CD14-positive monocyte (primary cell): ENCODE measurements around the gene CCDC88C. TPM values are rescaled to one million over a fixed set of nuclear protein-coding genes. Genes with fewer than 3 reads are reported as not detected.

Experiments
- DNase-seq, 3 donors: peaks; one replicate each; pipeline ENCODE4 v3.0.0-alpha.2; 2011 to 2022
- H2AFZ ChIP-seq: 2 replicates; pipeline ENCODE4 v1.6.0; 2012; ENCODE audit warnings: mild to moderate bottlenecking, low read depth, low read length, inconsistent platforms; ENCODE audit not compliant: insufficient read depth, poor library complexity, severe bottlenecking
- H3K27ac ChIP-seq, 2 donors: 1 replicate in 1 of 2; 2 replicates in 1 of 2; pipeline ENCODE4 v1.5.1; 2012 to 2013; ENCODE audit warnings: low read length in 2 of 2, control low read depth in 1 of 2, inconsistent platforms in 1 of 2, low read depth in 1 of 2, mild to moderate bottlenecking in 1 of 2
- H3K27me3 ChIP-seq, 2 donors: one replicate each; pipeline versions ENCODE4 v1.6.0 to v1.6.1; 2011 to 2013; ENCODE audit warnings: low read length in 2 of 2; ENCODE audit not compliant: control insufficient read depth in 2 of 2, insufficient read depth in 2 of 2
- H3K36me3 ChIP-seq, 2 donors: replicated peaks in 1 of 2; 1 replicate in 1 of 2; 2 replicates in 1 of 2; pipeline versions ENCODE4 v1.5.1 to v1.6.1; 2012 to 2013; ENCODE audit warnings: low read length in 2 of 2, control low read depth in 1 of 2, inconsistent platforms in 1 of 2, mild to moderate bottlenecking in 1 of 2; ENCODE audit not compliant: insufficient read depth in 2 of 2, control insufficient read depth in 1 of 2
- H3K4me1 ChIP-seq, 2 donors: 1 replicate in 1 of 2; 2 replicates in 1 of 2; pipeline versions ENCODE4 v1.5.1 to v1.6.1; 2012 to 2013; ENCODE audit warnings: low read length in 2 of 2, control low read depth in 1 of 2, inconsistent platforms in 1 of 2, mild to moderate bottlenecking in 1 of 2, moderate library complexity in 1 of 2; ENCODE audit not compliant: insufficient read depth in 2 of 2, control insufficient read depth in 1 of 2
- H3K4me2 ChIP-seq: replicated peaks from 2 replicates; pipeline ENCODE3; 2012; ENCODE audit warnings: low read length, moderate library complexity, mild to moderate bottlenecking; ENCODE audit not compliant: poor library complexity, severe bottlenecking; ENCODE audit errors: extremely low read depth
- H3K4me3 ChIP-seq, 3 experiments: fragments of 200-600 bp in 1 of 3; sonication (generic) in 1 of 3; replicated peaks in 1 of 3; 1 replicate in 2 of 3; 2 replicates in 1 of 3; pipeline ENCODE4 v1.5.1; 2011 to 2013; ENCODE audit warnings: low read length in 3 of 3, mild to moderate bottlenecking in 3 of 3, control low read depth in 2 of 3, low read depth in 2 of 3, inconsistent platforms in 1 of 3, moderate library complexity in 1 of 3
- H3K79me2 ChIP-seq: 2 replicates; pipeline ENCODE4 v1.6.0; 2012; ENCODE audit warnings: mild to moderate bottlenecking, control low read depth, inconsistent platforms, low read length, moderate library complexity; ENCODE audit not compliant: insufficient read depth
- H3K9ac ChIP-seq: 2 replicates; pipeline ENCODE4 v1.6.0; 2017; ENCODE audit warnings: low read length, mild to moderate bottlenecking; ENCODE audit not compliant: insufficient read depth, poor library complexity, severe bottlenecking
- H3K9me3 ChIP-seq, 2 donors: replicated peaks in 1 of 2; 1 replicate in 1 of 2; 2 replicates in 1 of 2; pipeline versions ENCODE4 v1.5.1 to v1.6.1; 2012 to 2013; ENCODE audit warnings: low read length in 2 of 2, control low read depth in 1 of 2; ENCODE audit not compliant: control insufficient read depth in 1 of 2, insufficient read depth in 1 of 2
- H4K20me1 ChIP-seq: 2 replicates; pipeline ENCODE4 v1.6.0; 2012; ENCODE audit warnings: mild to moderate bottlenecking, low read length, control low read depth, moderate library complexity; ENCODE audit not compliant: insufficient read depth
- H3K27ac Mint-ChIP-seq, 7 donors: one replicate each; pipeline ENCODE4 v1.8.0; 2020; ENCODE audit warnings: mild to moderate bottlenecking in 7 of 7, mixed read lengths in 7 of 7, moderate library complexity in 6 of 7, inconsistent platforms in 2 of 7
- H3K27me3 Mint-ChIP-seq, 3 donors: one replicate each; pipeline ENCODE4 v1.8.0; 2021 to 2022; ENCODE audit warnings: low read depth in 3 of 3, mild to moderate bottlenecking in 3 of 3, mixed read lengths in 3 of 3, moderate library complexity in 3 of 3, inconsistent platforms in 1 of 3
- H3K36me3 Mint-ChIP-seq, 2 donors: one replicate each; pipeline ENCODE4 v1.8.0; 2020; ENCODE audit warnings: mixed read lengths in 2 of 2, inconsistent platforms in 1 of 2, mild to moderate bottlenecking in 1 of 2
- H3K4me1 Mint-ChIP-seq: one replicate; pipeline ENCODE4 v1.8.0; 2020; ENCODE audit warnings: mild to moderate bottlenecking, mixed read lengths
- H3K4me3 Mint-ChIP-seq, 2 donors: one replicate each; pipeline ENCODE4 v1.8.0; 2020; ENCODE audit warnings: mild to moderate bottlenecking in 2 of 2, mixed read lengths in 2 of 2, moderate library complexity in 1 of 2
- H3K9me3 Mint-ChIP-seq, 7 donors: one replicate each; pipeline ENCODE4 v1.8.0; 2020 to 2022; ENCODE audit warnings: mixed read lengths in 7 of 7, mild to moderate bottlenecking in 6 of 7, moderate library complexity in 6 of 7, inconsistent platforms in 2 of 7
- CTCF ChIP-seq: fragments of 200-600 bp; IDR thresholded peaks from one replicate; pipeline ENCODE4 v1.8.0; 2022; ENCODE audit warnings: antibody characterized with exemption, mild to moderate bottlenecking
- WGBS: methylation state at CpG from one replicate; pipeline ENCODE4 v1.1.5; 2013; ENCODE audit warnings: missing lambda C conversion rate; ENCODE audit not compliant: insufficient coverage; 5-methylcytosine and 5-hydroxymethylcytosine counted together
- intact Hi-C, 2 donors: fragments of 100-400 bp; cut with micrococcal nuclease; formaldehyde crosslinking; loops; one replicate each; pipeline versions ENCODE4 v1.15.0 to v1.15.1; 2023
- polyA plus RNA-seq, 3 donors: library from polyadenylated mRNA; depleted of rRNA in 1 of 3; unstranded in 2 of 3; stranded (reverse) in 1 of 3; fragments of 300-500 nt in 2 of 3; fragments of >200 nt in 1 of 3; fragmentation: Illumina TruSeq in 2 of 3; gene quantifications; 1 replicate in 2 of 3; 2 replicates in 1 of 3; pipeline ENCODE4 v1.2.3, GENCODE V29; 2012 to 2021

CCDC88C gene
- polyA plus RNA-seq, 3 donors: 11.6 to 69.7 (median 12.3) TPM

- Mint-ChIP-seq H3K36me3 (peaks cover 65 to 90% of the 10 kb centered on the region in 2 donors), H3K9me3 (no peaks in the 10 kb centered on the region), H3K27ac (peak overlapping the region in 5 of 7 donors; percentile 4 to 99 (median 84)), H3K27me3 (peaks cover 0 to 1% (median 0%) of the 10 kb centered on the region in 3 donors), H3K4me3 (no peak overlapping the region), H3K4me1 (peaks cover 63% of the 10 kb centered on the region)
- Histone ChIP-seq H3K4me1 (peaks cover 52 to 57% of the 10 kb centered on the region in 2 donors), H3K4me2 (no peak overlapping the region), H3K9ac (no peak overlapping the region), H3K36me3 (peaks cover 47 to 69% of the 10 kb centered on the region in 2 donors), H3K4me3 (no peak overlapping the region), H3K27me3 (no peaks in the 10 kb centered on the region), H2AFZ (no peak overlapping the region), H4K20me1 (peaks cover 47% of the 10 kb centered on the region), H3K27ac (peak overlapping the region in 1 of 2 donors; percentile 45), H3K9me3 (no peaks in the 10 kb centered on the region), H3K79me2 (peaks cover 76% of the 10 kb centered on the region)
- DNase-seq: no peak
- WGBS: 87% methylated on average over 11 of the region's 14 CpGs
- no peak for TF ChIP-seq CTCF
- intact Hi-C loops: loop anchor here in 1 of 2 donors (10.0 kb wide), 1 partner anchor 168 kb away; no protein-coding TSS in a partner anchor
These were observed 90.9 kb downstream of the CCDC88C start for GRCh38 chr14:91326514-91327249.

- H3K36me3 ChIP-seq: peaks cover 65 to 86% of the 10 kb centered on the region in 2 donors
- H3K27me3 ChIP-seq: no peaks in the 10 kb centered on the region
- TF ChIP-seq CTCF: no peak
- intact Hi-C loops: loop anchor here in 1 of 2 donors (1.0 to 10.0 kb wide), 3 partner anchors 37 to 170 kb away; no protein-coding TSS in a partner anchor
- H3K4me3 ChIP-seq: peak overlapping the region in 1 of 3 experiments; percentile 73
- H3K4me1 ChIP-seq: peaks cover 34 to 39% of the 10 kb centered on the region in 2 donors
- Mint-ChIP-seq H3K27me3 (peaks cover 0 to 1% (median 0%) of the 10 kb centered on the region in 3 donors), H3K4me1 (peaks cover 47% of the 10 kb centered on the region), H3K9me3 (no peaks in the 10 kb centered on the region), H3K27ac (peak overlapping the region; percentile 95 to 99 (median 99)), H3K36me3 (peaks cover 73 to 93% of the 10 kb centered on the region in 2 donors), H3K4me3 (peak overlapping the region; percentile 81 to 92)
- H3K27ac ChIP-seq: peak overlapping the region; percentile 92 to 98
- WGBS: 81% methylated on average over 13 of the region's 20 CpGs
- peak overlapping the region; percentile 74 for H3K4me2 ChIP-seq
- peaks cover 65% of the 10 kb centered on the region for H3K79me2 ChIP-seq
- H3K9ac ChIP-seq: peak overlapping the region; percentile 74
- no peak for DNase-seq
- peak overlapping the region; percentile 80 for H2AFZ ChIP-seq
- H4K20me1 ChIP-seq: peaks cover 37% of the 10 kb centered on the region
- no peaks in the 10 kb centered on the region for H3K9me3 ChIP-seq
These were observed 92.7 kb downstream of the CCDC88C start for GRCh38 chr14:91324606-91325575.
